Islet of Langerhans (tissue), 1 donor: Measurements from ENCODE around the gene FHIT.

Experiments
- FAIRE-seq: peaks from one replicate; lab custom pipeline; 2011; peaks lifted over from hg19 to GRCh38; lab: Jason Lieb, UNC

Gene FHIT

DNA sequence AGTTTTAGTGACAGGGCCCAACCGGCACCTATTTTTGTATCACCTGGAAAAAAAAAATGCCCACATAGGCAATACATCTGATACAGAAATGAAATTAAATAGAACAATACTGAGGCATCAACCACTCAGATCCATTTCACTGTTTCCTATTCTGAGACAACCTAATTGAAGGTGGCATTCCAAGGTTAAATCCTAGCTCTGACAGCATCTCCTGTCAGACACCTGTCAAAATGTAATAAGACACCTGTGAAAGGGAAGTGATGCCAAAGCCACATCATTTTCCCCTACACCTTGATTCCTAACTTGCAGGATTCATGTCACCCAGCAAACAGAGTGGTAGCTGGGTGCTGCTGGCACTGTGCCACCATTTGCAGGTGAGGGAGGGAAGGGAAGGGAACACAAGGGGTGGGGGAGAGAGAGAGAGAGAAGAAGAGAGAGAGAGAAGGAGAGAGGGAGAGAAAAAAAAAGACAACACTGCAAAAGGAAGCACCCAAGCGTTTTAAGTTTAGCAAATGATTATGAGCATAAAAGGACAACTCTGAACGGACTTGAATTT is 1156.8 kb downstream of the FHIT start:
- no peak for FAIRE-seq

GRCh38 chr3:60090548-60090947 is 1160.7 kb downstream of the FHIT start:
- no peak for FAIRE-seq

- no peak for FAIRE-seq
Observed at GRCh38 chr3:60086811-60087210, 1164.4 kb downstream of the FHIT start.

- no peak for FAIRE-seq
Observed at GRCh38 chr3:60085649-60086048, 1165.6 kb downstream of the FHIT start.

DNA sequence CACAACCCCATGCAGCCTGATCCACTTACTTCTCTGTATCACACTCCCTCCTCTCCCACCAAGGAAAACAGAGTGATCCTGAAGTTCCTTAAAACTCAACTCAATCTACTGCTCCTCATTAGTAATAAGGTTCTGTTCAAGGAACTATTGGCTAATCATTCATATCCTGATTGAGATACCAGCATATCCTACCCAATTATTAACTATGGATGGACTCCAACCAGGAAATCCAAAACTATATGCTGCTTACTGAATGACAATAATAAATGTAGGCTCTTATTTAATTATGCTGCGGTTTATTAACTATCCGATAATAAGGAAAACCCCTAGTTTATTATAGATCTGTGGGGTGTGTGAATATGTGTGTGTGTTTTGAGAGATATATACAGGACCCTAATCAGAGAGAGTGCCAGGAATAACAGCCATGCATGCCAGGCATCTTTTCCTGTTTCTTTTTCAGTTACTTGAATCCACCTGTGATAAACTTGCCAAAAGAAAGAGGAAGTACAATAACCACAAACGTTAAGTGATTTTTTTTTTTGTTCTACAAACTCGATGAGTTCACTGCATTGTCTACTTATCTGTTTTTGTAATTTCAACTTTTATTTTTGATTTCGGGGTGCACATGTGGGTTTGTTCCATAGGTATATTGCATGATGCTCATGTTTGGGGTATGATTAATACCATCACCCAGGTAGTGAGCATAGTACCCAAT is 1169.7 kb downstream of the FHIT start:
- no peak for FAIRE-seq

- FAIRE-seq, result no peak
Observed at GRCh38 chr3:60080648-60081047, 1170.6 kb downstream of the FHIT start.

DNA sequence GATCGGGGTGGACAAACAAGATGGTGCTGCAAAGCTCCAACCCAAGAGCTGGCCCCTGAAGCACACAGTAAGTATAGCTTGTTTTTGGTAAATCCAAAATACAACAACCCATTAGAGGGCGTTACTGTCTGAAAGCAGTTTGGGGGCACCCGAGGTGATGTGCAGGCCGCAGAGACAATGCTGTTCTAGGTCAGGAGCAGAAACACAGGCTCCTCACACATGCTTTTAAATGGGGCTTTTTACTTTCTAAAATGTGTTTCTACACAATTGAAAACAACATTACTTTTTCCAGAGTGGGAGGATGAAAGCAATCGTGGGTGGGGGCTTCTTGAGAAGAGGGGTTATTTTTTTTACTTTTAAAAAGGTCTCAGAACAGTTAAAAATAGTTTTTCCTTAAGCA is 1172.2 kb downstream of the FHIT start:
- no peak for FAIRE-seq

DNA sequence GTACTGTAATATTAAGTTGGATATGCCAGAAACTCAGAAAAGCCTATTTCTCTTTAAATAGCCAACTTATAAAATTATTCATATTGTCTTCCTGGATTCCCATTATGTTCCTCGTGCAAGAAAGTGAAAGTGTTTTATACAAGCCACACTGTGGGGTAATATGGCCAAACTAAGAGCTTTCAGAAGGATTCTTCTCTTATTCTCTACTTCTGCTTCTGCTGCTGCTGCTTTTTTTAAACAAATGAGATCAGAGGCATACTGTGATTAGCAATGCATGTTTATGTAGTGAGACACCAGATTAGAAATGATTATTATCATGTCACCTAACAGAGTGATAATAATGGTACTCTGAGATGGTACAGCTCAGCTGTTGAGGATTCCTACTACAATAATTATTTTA is 1174.9 kb downstream of the FHIT start:
- peak; percentile 24 for FAIRE-seq

- no peak for FAIRE-seq
Observed at GRCh38 chr3:60073942-60074341, 1177.3 kb downstream of the FHIT start.

- no peak for FAIRE-seq
Observed at GRCh38 chr3:60073228-60073627, 1178.0 kb downstream of the FHIT start.

DNA sequence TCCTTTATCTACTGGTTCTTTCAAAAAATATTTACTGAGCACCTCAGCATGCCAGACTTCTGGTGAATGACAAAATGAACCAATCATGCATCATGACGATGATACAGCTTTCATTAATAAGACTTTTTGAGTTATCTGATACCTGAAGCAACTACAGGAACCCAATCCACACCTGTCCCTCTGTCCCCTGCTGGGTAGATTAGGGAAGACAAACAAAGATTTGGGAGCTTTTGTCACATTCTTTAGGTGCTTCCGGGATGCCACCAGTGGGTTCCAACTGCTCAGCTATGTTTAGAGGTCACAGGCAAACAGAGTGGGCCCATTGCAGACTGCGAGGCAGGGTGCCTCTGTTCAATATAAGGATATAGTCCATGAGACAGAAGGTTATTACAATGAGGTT is 1180.9 kb downstream of the FHIT start:
- FAIRE-seq, result no peak

DNA sequence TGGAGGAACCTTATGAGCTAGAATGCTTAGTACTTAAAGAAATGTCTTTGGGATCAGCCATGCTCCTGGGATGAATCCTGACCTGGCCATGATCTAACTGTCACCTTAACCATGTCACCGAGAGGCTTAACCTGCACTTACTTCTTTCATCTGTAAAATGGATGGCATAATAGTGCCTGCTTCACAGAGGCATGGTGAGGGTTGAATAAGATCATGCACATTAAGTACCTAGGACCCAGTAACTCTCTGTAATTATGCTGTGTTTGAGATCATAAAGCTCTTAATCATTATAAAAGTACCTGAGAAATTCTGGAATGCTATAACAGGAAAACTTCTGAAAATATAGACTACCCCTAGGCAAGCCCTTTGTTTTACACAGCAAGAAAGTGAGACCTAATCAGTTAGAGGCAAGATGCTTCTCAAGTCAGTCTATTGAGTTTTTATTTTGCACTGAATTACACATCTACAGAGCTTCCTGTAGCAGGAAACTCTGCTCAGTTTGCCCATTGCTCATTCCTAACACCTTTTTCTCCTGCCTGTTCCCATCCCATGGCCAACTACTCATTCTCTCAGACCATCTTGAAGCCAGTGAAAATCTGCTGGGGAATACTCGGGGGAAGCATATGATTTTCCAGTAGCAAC is 1185.9 kb downstream of the FHIT start:
- no peak for FAIRE-seq

DNA sequence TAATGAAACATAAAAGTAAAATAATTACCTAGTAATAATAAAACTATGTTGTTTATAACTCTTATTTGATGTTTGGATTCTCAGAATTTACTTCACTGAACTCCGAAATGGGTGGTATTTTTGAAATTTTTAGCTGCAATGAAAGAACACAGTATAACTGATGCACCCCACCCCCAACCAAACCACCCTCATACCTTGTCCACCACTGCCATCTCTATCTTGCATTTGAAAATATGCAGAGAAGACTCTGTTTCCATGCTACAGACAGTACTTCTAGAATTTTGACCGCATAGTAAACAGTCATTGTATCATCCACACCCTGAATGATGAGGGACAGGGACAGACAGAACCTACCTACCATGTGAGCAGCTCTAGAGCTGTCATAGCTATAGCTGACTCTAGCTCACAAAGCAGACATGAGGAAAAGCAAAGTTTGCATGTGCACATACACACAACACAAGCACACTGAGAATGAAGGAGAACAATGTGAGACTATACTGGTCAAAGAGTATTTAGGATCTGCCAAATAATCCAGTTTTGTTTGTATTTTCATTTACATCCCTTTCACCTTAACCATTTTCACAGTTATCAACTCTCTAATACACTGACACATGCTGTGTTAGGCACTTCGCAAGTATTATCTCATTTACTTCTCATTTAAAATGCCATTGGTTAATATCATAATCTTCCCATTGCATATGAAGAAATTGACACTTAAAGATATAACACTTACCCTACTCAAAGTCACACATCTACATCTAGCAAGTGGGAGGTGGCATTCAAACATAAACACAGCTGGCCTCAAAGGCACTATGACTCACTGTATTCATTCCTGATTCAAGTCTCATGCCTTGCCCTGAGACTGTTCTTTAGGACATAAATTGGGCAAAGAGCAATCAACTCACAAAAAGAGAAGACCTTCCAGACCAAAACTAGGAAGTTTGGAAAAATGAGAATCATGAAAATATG is 1186.8 kb downstream of the FHIT start:
- FAIRE-seq, result no peak

DNA sequence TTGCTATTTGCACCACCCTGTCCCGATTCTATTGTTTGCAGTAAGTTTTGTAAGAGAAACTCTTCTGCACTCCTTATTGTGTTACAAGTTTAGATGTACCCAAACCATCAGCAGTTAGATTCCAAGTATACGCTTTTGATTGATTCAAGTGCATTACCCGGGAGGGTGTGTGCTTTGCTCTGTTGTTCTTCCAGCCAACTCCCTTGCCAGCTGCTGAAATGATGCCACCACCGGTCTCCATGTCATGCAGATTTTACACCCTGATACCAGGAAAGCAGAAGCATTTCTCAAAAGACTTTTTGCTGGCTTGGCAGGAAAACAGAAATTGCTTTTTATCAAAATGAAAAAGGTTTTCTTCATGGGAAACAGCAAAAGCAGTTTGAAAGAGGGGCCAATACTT is 1194.8 kb downstream of the FHIT start:
- no peak for FAIRE-seq

DNA sequence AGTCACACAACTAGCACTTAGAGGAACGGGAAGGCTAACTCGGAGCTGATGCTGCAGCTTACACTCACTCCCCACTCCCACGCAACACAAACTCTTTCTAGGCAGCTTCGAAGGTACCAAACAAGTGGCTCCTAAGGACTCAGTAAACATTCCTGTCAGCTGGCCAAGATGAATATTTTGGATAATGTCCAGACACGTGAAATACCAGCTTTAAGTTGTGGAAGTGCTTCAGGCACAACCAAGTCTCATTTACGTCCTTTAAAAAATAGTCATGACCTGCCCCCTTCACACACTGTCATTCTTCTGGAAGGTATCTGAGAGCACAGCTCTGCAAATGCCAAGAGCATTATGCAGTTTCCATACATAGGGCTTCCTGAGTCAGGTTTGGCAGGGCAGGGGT is 1195.5 kb downstream of the FHIT start:
- FAIRE-seq, result no peak

GRCh38 chr3:60053526-60054265 is 1197.6 kb downstream of the FHIT start:
- peak; percentile 30 for FAIRE-seq

DNA sequence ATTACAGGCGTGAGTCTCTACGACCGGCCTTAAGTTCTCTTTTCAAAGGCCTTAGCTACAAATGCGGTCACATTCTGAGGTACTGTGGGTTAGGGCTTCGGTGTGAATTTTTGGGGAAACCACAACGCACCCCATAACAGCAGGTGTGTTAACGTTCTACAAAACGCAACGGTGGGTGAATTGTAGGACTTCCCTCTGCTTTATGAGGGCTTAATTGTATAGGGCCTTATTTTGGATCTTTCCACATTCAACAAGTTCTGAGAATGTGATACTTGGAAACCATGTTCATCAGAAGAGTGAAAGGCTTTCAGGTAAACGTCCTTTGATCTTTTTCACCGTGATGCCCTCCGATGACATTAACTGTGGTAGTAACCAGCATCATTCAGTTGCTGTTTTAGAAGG is 1202.8 kb downstream of the FHIT start:
- no peak for FAIRE-seq

DNA sequence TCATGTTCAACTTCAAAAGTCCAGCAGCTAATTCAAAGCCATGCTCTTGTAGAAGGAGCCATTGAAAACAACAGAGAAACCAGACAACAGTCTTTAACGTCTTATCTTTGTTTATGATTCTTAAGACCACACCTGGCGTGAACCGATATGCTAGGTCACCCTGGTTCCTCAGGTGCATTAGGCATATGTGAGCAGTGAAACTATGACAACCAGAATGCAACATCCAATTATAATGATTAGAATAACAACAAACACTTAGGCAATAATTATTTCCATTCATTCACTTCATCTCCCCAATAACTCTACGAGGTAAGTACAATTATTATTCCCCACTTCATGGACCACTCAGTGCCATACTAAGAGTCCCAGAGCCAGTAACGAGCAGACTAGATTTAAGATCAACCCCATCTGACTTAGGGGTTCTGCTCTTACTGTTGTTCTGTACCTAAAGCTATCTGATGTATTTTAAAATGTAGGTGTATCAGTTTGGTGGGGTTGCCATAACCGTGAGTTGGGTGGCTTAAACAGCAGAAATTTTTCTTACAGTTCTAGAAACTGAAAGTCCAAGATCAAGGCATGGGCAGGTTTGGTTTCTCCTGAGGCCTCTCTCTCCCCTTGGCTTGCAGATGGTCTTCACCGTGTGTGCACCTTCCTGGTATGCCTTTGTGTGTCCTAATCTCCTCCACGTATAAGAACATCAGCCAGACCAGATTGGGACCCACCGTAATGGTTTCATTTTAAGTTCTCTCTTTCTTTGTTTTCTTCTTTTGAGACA is 1203.6 kb downstream of the FHIT start:
- no peak for FAIRE-seq

DNA sequence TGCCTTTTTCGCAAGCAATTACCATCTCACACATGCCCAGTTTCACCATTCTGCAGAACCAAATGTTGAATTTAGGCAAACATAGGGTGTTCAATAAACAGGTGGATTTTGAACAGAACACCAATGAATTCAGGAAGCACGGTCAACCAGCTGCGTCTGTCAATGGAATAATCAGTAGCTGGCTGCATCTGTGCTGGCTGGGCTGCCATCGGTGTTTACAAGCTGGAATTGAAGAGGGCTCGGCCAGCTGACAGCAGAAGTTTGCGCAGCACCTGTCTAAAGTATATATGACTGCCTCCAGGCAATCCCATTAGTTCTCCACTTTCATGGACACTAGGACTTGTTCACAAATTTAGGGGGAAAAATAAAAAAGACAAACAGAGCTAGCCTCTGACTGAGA is 1205.0 kb downstream of the FHIT start:
- FAIRE-seq, result no peak

- no peak for FAIRE-seq
Observed at GRCh38 chr3:60045686-60046085, 1205.6 kb downstream of the FHIT start.

DNA sequence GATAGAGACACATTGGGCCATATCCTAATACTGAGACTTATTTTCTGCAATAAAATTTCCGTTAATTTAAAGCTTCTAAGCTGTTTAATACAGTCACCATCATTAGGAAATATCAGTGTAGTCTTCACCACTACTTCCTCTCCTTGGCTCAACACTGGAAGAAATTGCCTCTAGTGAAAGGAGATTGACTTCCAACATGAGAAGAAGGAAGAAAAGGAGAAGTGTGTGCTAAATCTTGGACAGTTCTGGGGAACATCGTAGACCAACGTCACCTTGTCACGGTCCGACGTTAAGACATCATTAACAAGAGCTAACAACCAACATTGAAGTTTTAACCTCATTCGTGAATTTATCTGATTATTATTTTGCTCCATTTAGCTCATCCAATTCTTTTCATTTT is 1214.4 kb downstream of the FHIT start:
- FAIRE-seq, result no peak
